Ovary (tissue), 3 donors: Measurements from ENCODE around the gene CCDC188.

Experiments
- CTCF ChIP-seq, 3 donors: fragments of 450-650 bp in 2 of 3; fragments of 200-600 bp in 1 of 3; IDR thresholded peaks; one replicate each; pipeline versions ENCODE4 v1.5.1 to v1.8.0; 2016 to 2022; ENCODE audit warnings: antibody characterized with exemption in 3 of 3, mild to moderate bottlenecking in 1 of 3
- POLR2A ChIP-seq: fragments of 450-650 bp; IDR thresholded peaks from one replicate; pipeline ENCODE4 v1.6.1; 2017; ENCODE audit warnings: antibody characterized with exemption, mild to moderate bottlenecking, moderate library complexity
- donor health status: DM: no; HTN: no; CAD: no.

GRCh38 chr22:20166703-20167102, 15.8 kb upstream of the CCDC188 start:
- TF ChIP-seq CTCF (IDR thresholded peaks at IDR 0.05) (no peak), POLR2A (no peak)
